Stimulated activated CD8-positive, alpha-beta memory T cell treated with anti-CD3 and anti-CD28 coated beads, Interleukin-2, amount 100 ng/mL, for 1 hour (primary cell): Measurements from ENCODE around the gene CFAP68.

Source experiments
- DNase-seq, 2 donors: peaks; one replicate each; pipeline ENCODE4 v3.0.0-alpha.2; 2020; ENCODE audit warnings: low read depth in 2 of 2

The CFAP68 gene

GRCh38 chr11:111878849-111879636 lies at the start of gene CFAP68, which contains the start of gene FDXACB1:
Gene CFAP68 (plus strand): TSS chr11:111879541. CDS start chr11:111879561, 20 bp downstream.
Gene FDXACB1 (minus strand): TSS chr11:111879165. CDS start chr11:111879132, 33 bp downstream.
- peak; percentile 85 to 91 for DNase-seq

- no peak for DNase-seq
Observed at GRCh38 chr11:111833524-111833923, 45.8 kb upstream of the CFAP68 start.

- DNase-seq, result no peak
Observed at GRCh38 chr11:111834432-111835163, 44.7 kb upstream of the CFAP68 start.

- DNase-seq, result no peak
Observed at GRCh38 chr11:111835665-111836064, 43.7 kb upstream of the CFAP68 start.

- no peak for DNase-seq
Observed at GRCh38 chr11:111836162-111836561, 43.2 kb upstream of the CFAP68 start.

GRCh38 chr11:111836721-111837120 lies 42.6 kb upstream of the CFAP68 start:
- DNase-seq, result no peak

GRCh38 chr11:111837366-111837891 lies 41.9 kb upstream of the CFAP68 start:
- DNase-seq, result no peak

GRCh38 chr11:111838054-111838453 lies 41.3 kb upstream of the CFAP68 start:
- no peak for DNase-seq

GRCh38 chr11:111840143-111840542 lies 39.2 kb upstream of the CFAP68 start:
- no peak for DNase-seq

- DNase-seq, result peak; percentile 69 to 78
Observed at GRCh38 chr11:111841370-111842053, 37.8 kb upstream of the CFAP68 start.

GRCh38 chr11:111843661-111844060 lies 35.7 kb upstream of the CFAP68 start:
- no peak for DNase-seq

GRCh38 chr11:111845276-111846028 lies 33.9 kb upstream of the CFAP68 start:
- no peak for DNase-seq

- DNase-seq, result no peak
Observed at GRCh38 chr11:111846063-111846462, 33.3 kb upstream of the CFAP68 start.

- no peak for DNase-seq
Observed at GRCh38 chr11:111846636-111847035, 32.7 kb upstream of the CFAP68 start.

GRCh38 chr11:111849631-111850030 lies 29.7 kb upstream of the CFAP68 start:
- no peak for DNase-seq

- no peak for DNase-seq
Observed at GRCh38 chr11:111851067-111851466, 28.3 kb upstream of the CFAP68 start.

GRCh38 chr11:111851636-111852035 lies 27.7 kb upstream of the CFAP68 start:
- DNase-seq, result no peak

- DNase-seq, result no peak
Observed at GRCh38 chr11:111852103-111852502, 27.2 kb upstream of the CFAP68 start.

- no peak for DNase-seq
Observed at GRCh38 chr11:111855506-111855905, 23.8 kb upstream of the CFAP68 start.

GRCh38 chr11:111860257-111860656 lies 19.1 kb upstream of the CFAP68 start:
- DNase-seq, result no peak

GRCh38 chr11:111870113-111870512 lies 9.2 kb upstream of the CFAP68 start:
- DNase-seq, result no peak
